NCI-H1105 treated with DMSO at 0.1 percent for 48 hours (cell line): Measurements from ENCODE around the gene CBLC.
"Not testable (repeated sequence)": the region's sequence is repeated elsewhere in the genome, so short reads cannot be mapped to it uniquely, and the experiment has no call there.

ENCODE experiments used
- DNase-seq: peaks from one replicate; lab custom pipeline; 2025; lab: John Stamatoyannopoulos, UW

The CBLC gene

GRCh38 chr19:44765033-44765948 is 12.4 kb upstream of the CBLC start:
- no peak for DNase-seq

GRCh38 chr19:44765949-44766335 is 11.7 kb upstream of the CBLC start:
- no peak for DNase-seq

- no peak for DNase-seq
These were observed 10.2 kb upstream of the CBLC start for GRCh38 chr19:44767295-44768180.

- DNase-seq: peak; percentile 67
These were observed 7.0 kb upstream of the CBLC start for GRCh38 chr19:44770550-44771257.

GRCh38 chr19:44772144-44772543 is 5.5 kb upstream of the CBLC start:
- not testable (repeated sequence) for DNase-seq

- no peak for DNase-seq
These were observed 4.7 kb upstream of the CBLC start for GRCh38 chr19:44772959-44773358.

GRCh38 chr19:44775676-44776240 is 1.9 kb upstream of the CBLC start:
- no peak for DNase-seq

- DNase-seq: no peak
These were observed 1.1 kb upstream of the CBLC start for GRCh38 chr19:44776402-44777096.

- DNase-seq: no peak
These were observed 1.5 kb downstream of the CBLC start for GRCh38 chr19:44779150-44779549.

- not testable (repeated sequence) for DNase-seq
These were observed 4.0 kb downstream of the CBLC start for GRCh38 chr19:44781694-44782093.

- no peak for DNase-seq
These were observed 5.0 kb downstream of the CBLC start for GRCh38 chr19:44782729-44783128.

GRCh38 chr19:44783545-44783944 is 5.9 kb downstream of the CBLC start:
- no peak for DNase-seq

GRCh38 chr19:44785271-44785670 is 7.6 kb downstream of the CBLC start:
- DNase-seq: no peak

- DNase-seq: no peak
These were observed 8.3 kb downstream of the CBLC start for GRCh38 chr19:44785993-44786392.

GRCh38 chr19:44788971-44789370 is 11.3 kb downstream of the CBLC start:
- DNase-seq: no peak

- no peak for DNase-seq
These were observed 12.3 kb downstream of the CBLC start for GRCh38 chr19:44789943-44790483.

- no peak for DNase-seq
These were observed 14.6 kb downstream of the CBLC start for GRCh38 chr19:44792281-44792680.

- no peak for DNase-seq
These were observed 16.9 kb downstream of the CBLC start for GRCh38 chr19:44794610-44795009.

- DNase-seq: no peak
These were observed 17.8 kb downstream of the CBLC start for GRCh38 chr19:44795398-44795987.

- no peak for DNase-seq
These were observed 19.0 kb downstream of the CBLC start for GRCh38 chr19:44796701-44797115.
